HG02759 (cell line): ENCODE data around the gene LYRM9.
"Not testable (repeated sequence)": the region's sequence is repeated elsewhere in the genome, so short reads cannot be mapped to it uniquely, and the experiment has no call there.

ENCODE experiments used
- ATAC-seq: cut with Tn5 transposase; IDR thresholded peaks from one replicate; pipeline ENCODE4 v1.9.1; 2021; ENCODE audit warnings: mild to moderate bottlenecking, moderate library complexity; ENCODE audit not compliant: unreplicated experiment

The LYRM9 gene

DNA sequence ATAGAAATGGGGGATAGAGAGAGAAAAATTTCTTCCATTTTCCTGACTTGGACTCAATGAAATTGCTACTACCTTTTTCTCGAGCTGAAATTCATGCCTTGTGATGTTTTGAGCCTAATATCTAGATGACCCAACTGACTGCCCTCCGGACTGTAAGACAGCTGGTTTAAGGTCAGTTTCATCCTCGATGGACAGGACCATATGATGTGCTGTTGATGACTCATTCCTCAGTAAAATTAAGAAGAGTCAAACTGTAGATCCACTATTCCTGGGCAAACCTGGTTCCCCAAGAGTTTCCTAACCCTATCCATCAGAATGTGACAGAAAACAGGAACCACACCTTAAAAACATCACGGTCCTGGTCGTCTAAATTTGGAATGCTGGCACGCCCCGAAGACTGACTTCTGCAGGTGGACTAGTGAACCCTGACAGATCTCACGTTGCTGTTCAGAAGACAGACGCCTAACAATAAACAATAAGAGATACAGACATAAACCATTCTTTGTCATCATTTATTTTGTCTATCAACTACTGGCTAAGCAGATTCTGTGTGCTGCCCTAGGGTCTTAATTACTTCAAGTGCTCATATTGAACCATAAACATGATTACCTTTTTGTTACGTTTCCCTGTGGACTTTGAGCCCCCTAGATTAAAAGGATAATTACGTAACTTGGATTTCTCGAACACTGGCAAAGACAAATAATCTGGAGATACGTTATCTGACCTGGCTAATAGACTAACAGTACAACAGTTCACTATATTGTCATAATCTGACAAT is 47.7 kb downstream of the LYRM9 start:
- ATAC-seq: no peak

DNA sequence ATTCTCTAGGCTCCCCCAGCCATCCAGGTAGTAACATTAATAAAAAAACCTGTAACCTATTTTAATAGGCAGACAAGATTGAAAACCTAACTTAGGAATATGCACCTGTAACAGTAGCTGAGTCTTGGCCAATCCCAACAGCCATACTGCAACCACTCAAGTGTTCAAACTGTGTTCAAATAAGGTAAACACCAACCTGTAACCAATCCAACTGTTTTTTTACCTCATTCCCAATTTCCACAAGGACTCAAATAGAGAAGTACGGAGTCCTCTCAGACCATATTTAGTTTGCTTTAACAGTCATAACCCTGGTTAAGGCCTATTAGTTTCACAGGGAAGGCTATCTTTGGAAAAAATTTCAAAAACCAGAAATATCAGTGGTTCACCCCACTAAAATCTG is 52.5 kb downstream of the LYRM9 start:
- no peak for ATAC-seq

DNA sequence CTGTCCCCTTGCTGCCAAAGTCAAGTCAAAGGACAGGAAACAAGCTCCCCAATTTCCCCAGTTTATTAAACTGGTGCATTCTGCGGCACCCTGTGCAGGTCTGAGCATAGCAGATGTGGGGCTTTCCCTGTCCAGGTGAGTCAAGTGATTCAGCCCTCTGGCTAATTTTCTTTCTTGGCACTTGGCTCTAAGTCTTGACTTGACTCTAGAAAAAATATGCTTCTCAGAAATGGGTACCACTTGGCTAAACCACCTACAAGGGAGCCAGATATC is 52.8 kb downstream of the LYRM9 start:
- ATAC-seq: not testable (repeated sequence)

DNA sequence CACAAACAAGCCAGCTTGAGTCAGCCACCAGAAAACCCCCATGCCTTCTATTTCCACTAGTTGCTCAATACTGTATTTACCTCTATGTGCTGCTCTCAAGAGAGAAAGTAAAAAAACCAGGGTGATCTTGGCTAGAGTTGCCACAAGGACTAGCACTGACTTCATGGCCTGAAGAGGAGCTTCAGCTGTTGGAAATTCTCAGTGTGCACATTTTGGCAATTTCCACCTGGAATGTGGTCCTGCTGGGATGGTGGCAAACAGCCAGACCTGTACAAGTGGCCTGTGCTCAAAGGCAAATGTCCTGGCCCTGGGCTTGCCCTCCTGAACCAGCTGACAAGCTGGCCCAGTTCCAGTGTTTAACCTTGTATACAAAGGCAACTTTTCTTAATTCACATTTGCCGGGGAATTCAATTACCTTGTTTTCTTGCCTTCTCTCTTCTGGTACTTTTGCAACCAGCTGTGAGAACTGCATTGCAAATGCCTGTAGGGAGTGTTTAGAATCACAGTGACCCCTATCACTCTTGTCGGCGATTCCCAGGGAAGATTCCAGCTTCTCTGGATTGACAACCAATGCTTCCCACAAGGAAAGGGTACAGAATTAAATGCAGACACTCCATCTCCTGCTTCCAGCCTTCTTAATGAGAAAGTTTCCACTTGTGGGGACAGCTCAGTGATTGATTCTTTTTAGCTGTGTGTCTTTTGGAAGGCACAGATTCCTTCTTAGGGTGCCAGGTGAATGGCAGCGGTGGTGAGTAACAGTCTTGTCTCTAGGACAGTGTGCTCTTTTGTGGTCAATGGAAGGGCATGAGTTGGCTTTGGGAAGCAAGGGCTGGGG is 53.4 kb downstream of the LYRM9 start:
- ATAC-seq: not testable (repeated sequence)

DNA sequence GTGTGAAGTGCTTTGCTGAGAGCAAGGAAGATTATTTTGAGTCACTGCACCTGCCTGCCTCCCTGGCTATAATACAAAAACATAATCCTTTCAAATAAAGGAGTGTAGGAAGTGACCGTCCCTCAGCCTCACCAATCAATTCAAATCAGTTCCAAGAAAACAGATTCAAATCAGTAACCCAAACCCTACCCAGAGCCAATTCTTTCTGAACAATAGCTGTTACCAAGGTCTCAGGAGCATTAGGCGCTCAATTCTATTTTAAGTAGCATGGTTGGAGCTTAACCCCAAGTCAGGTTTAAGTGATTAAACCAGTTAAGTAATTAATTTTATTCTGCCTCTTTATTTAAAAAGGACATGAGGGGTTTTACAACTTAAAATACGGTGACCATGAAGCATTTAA is 54.6 kb downstream of the LYRM9 start:
- ATAC-seq: not testable (repeated sequence)

DNA sequence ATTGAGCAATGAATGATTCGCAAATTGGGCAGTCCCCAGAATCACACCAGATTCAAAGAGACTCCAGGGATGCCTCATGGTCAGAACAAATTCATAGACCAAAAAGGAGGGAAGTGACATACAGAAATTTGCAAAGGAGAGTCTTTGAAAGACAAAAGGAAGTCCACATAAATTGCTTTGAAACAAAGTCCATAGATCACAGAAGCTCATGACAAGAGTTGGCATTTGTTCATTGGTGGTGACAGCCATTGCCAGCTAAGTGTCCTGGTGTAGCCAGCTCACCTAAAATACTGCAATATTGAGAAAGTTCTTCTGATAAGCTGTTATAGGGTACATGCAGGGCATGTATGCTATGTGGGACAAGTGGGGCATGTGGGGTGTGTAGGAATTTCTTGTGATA is 55.4 kb downstream of the LYRM9 start:
- ATAC-seq: not testable (repeated sequence)

DNA sequence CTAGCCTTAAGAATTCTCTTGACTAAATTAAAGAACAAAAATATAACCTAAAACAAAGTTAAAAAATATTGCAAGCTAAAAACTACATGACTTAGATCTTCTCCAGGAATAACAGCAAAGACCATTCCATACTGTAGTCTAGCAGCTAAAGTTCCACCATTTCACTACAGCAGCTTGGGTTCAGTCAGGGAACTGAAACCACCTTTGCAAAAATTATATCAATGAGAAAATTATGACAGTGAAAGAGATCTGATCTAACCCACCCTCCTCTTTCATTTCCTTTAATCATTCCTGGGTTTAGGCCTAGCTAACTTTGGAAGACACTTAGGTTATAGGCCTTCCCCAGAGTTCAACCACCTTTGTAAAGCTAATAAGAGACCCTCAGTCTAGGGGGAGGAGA is 56.5 kb downstream of the LYRM9 start:
- no peak for ATAC-seq

DNA sequence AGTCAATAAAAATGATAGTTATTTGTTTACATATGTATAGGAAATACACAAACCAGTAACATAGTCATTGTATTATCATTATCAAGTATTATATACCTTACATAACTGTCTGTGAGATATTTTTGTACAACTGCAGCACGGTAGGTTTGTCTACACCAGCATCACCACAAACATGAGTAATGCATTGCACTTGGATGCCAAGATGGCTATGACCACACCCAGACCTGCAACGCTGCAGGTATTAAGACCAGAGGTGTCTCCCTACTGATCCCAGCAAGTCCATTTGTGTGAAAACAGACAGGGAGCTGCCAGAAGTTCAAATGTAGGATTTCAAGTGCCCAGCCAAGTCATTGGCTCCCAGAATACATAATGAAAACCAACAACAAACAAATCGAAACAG is 58.6 kb downstream of the LYRM9 start:
- no peak for ATAC-seq

DNA sequence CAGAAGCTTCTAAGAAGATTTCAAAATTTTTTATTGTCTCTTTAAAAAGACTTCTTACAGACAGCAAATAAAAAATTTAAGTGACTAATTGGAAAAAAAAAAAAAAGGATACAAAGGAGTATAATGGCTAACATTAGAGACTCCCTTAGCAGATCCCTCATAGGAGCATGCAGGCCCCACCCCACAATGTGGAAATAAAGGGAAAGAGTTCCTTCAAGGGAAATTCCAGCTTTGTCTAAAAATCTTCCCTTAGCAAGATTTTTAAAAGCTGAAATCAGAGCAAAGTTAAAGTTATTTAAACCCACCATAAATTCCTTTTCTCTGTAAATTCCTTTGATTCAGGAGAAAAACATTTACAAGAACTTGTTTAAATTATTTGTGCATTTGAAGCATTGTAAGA is 60.3 kb downstream of the LYRM9 start:
- no peak for ATAC-seq

DNA sequence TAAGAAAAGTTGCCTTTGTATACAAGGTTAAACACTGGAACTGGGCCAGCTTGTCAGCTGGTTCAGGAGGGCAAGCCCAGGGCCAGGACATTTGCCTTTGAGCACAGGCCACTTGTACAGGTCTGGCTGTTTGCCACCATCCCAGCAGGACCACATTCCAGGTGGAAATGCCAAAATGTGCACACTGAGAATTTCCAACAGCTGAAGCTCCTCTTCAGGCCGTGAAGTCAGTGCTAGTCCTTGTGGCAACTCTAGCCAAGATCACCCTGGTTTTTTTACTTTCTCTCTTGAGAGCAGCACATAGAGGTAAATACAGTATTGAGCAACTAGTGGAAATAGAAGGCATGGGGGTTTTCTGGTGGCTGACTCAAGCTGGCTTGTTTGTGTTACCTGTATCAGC is 63.3 kb downstream of the LYRM9 start:
- not testable (repeated sequence) for ATAC-seq

DNA sequence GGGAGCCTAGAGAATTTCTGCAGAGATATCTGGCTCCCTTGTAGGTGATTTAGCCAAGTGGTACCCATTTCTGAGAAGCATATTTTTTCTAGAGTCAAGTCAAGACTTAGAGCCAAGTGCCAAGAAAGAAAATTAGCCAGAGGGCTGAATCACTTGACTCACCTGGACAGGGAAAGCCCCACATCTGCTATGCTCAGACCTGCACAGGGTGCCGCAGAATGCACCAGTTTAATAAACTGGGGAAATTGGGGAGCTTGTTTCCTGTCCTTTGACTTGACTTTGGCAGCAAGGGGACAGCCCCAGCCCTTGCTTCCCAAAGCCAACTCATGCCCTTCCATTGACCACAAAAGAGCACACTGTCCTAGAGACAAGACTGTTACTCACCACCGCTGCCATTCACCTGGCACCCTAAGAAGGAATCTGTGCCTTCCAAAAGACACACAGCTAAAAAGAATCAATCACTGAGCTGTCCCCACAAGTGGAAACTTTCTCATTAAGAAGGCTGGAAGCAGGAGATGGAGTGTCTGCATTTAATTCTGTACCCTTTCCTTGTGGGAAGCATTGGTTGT is 63.9 kb downstream of the LYRM9 start:
- not testable (repeated sequence) for ATAC-seq
